Mesendoderm (in vitro differentiated cells): Measurements from ENCODE around the gene DIP2B.
"Not testable (repeated sequence)": the region's sequence is repeated elsewhere in the genome, so short reads cannot be mapped to it uniquely, and the experiment has no call there.

Experiments
- DNase-seq: peaks from one replicate; pipeline ENCODE4 v3.0.0; 2013
- H2AK5ac ChIP-seq: 2 replicates; pipeline ENCODE4 v1.6.1; 2013; ENCODE audit warnings: low read length, inconsistent platforms
- H2BK120ac ChIP-seq: 2 replicates; pipeline ENCODE4 v1.6.1; 2013; ENCODE audit warnings: low read depth, mild to moderate bottlenecking, low read length, moderate library complexity, mixed read lengths
- H2BK15ac ChIP-seq: replicated peaks from 2 replicates; pipeline ENCODE4 v1.6.1; 2013; ENCODE audit warnings: low read depth, mild to moderate bottlenecking, moderate library complexity
- H2BK5ac ChIP-seq: 2 replicates; pipeline ENCODE4 v1.6.1; 2013; ENCODE audit warnings: low read length, inconsistent platforms
- H3K18ac ChIP-seq: 2 replicates; pipeline ENCODE4 v1.6.1; 2013; ENCODE audit warnings: mild to moderate bottlenecking, low read length, mixed read lengths
- H3K23ac ChIP-seq: one replicate; pipeline ENCODE4 v1.6.1; 2013; ENCODE audit warnings: low read length
- H3K27ac ChIP-seq: 2 replicates; pipeline ENCODE4 v1.5.1; 2013; ENCODE audit warnings: low read depth, mild to moderate bottlenecking, inconsistent platforms, low read length, moderate library complexity
- H3K27me3 ChIP-seq: 2 replicates; pipeline ENCODE4 v1.6.1; 2013; ENCODE audit warnings: low read length, control low read depth, mild to moderate bottlenecking, inconsistent platforms; ENCODE audit not compliant: insufficient read depth, poor library complexity
- H3K36me3 ChIP-seq: 2 replicates; pipeline ENCODE4 v1.6.1; 2013; ENCODE audit warnings: low read length, inconsistent platforms; ENCODE audit not compliant: control insufficient read depth, insufficient read depth
- H3K4ac ChIP-seq: one replicate; pipeline ENCODE4 v1.6.1; 2013; ENCODE audit warnings: low read depth, mild to moderate bottlenecking, low read length, moderate library complexity
- H3K4me1 ChIP-seq: 2 replicates; pipeline ENCODE4 v1.6.1; 2013; ENCODE audit warnings: low read depth, low read length, inconsistent platforms; ENCODE audit not compliant: control insufficient read depth
- H3K4me2 ChIP-seq: 2 replicates; pipeline ENCODE4 v1.6.1; 2013; ENCODE audit warnings: low read length
- H3K4me3 ChIP-seq: 2 replicates; pipeline ENCODE4 v1.5.1; 2013; ENCODE audit warnings: mild to moderate bottlenecking, low read length
- H3K56ac ChIP-seq: one replicate; pipeline ENCODE4 v1.6.1; 2013; ENCODE audit warnings: low read length
- H3K79me1 ChIP-seq: 2 replicates; pipeline ENCODE4 v1.6.1; 2013; ENCODE audit warnings: low read length, inconsistent platforms
- H3K79me2 ChIP-seq: 2 replicates; pipeline ENCODE4 v1.6.1; 2013; ENCODE audit warnings: mild to moderate bottlenecking, low read length; ENCODE audit not compliant: control insufficient read depth, insufficient read depth
- H3K9ac ChIP-seq: 2 replicates; pipeline ENCODE4 v1.6.1; 2013; ENCODE audit warnings: low read length, inconsistent platforms
- H4K5ac ChIP-seq: one replicate; pipeline ENCODE4 v1.6.1; 2013; ENCODE audit warnings: low read length
- H4K8ac ChIP-seq: one replicate; pipeline ENCODE4 v1.6.1; 2013; ENCODE audit warnings: low read depth, mild to moderate bottlenecking, control low read depth, low read length, moderate library complexity
- WGBS: extraction: QIAGEN DNeasy Blood & Tissue Kit; methylation state at CpG from one replicate; pipeline ENCODE4 v1.1.7; 2013; ENCODE audit warnings: low lambda C conversion rate, missing lambda C conversion rate; ENCODE audit not compliant: insufficient coverage; ENCODE audit errors: extremely low coverage; 5-methylcytosine and 5-hydroxymethylcytosine counted together

The DIP2B gene

GRCh38 chr12:50538182-50538581 is 33.4 kb downstream of the DIP2B start:
- no peak overlapping the region for H3K4me2 ChIP-seq
- H3K27me3 ChIP-seq, result no peaks in the 10 kb centered on the region
- H3K9ac ChIP-seq, result no peak overlapping the region
- no peaks in the 10 kb centered on the region for H3K36me3 ChIP-seq
- no peak overlapping the region for H2AK5ac ChIP-seq
- no peak overlapping the region for H4K5ac ChIP-seq
- no peak overlapping the region for H2BK15ac ChIP-seq
- H4K8ac ChIP-seq, result no peak overlapping the region
- H3K79me2 ChIP-seq, result peaks cover 9% of the 10 kb centered on the region
- no peak overlapping the region for H2BK120ac ChIP-seq
- H3K23ac ChIP-seq, result no peak overlapping the region
- WGBS, result no CpG with 5 or more reads among the region's 3 CpGs
- no peak overlapping the region for H3K4ac ChIP-seq
- H3K56ac ChIP-seq, result no peak overlapping the region
- DNase-seq, result no peak
- no peaks in the 10 kb centered on the region for H3K79me1 ChIP-seq
- peaks cover 2% of the 10 kb centered on the region for H3K4me1 ChIP-seq
- H3K18ac ChIP-seq, result no peak overlapping the region
- no peak overlapping the region for H3K27ac ChIP-seq
- H3K4me3 ChIP-seq, result no peak overlapping the region
- H2BK5ac ChIP-seq, result no peak overlapping the region

- H3K27me3 ChIP-seq, result no peaks in the 10 kb centered on the region
- H3K4me2 ChIP-seq, result no peak overlapping the region
- no peak overlapping the region for H2AK5ac ChIP-seq
- peaks cover 5% of the 10 kb centered on the region for H3K79me2 ChIP-seq
- H3K9ac ChIP-seq, result no peak overlapping the region
- H2BK15ac ChIP-seq, result no peak overlapping the region
- no peak overlapping the region for H4K5ac ChIP-seq
- no peak overlapping the region for H3K4me3 ChIP-seq
- H3K4ac ChIP-seq, result no peak overlapping the region
- H3K79me1 ChIP-seq, result peaks cover 2% of the 10 kb centered on the region
- no peak overlapping the region for H3K27ac ChIP-seq
- peaks cover 2% of the 10 kb centered on the region for H3K4me1 ChIP-seq
- H3K36me3 ChIP-seq, result no peaks in the 10 kb centered on the region
- no peak overlapping the region for H2BK120ac ChIP-seq
- no peak overlapping the region for H2BK5ac ChIP-seq
- no peak overlapping the region for H3K23ac ChIP-seq
- H3K18ac ChIP-seq, result no peak overlapping the region
- no peak for DNase-seq
- no peak overlapping the region for H3K56ac ChIP-seq
- H4K8ac ChIP-seq, result no peak overlapping the region
Observed at GRCh38 chr12:50541139-50541538, 36.4 kb downstream of the DIP2B start.

- Histone ChIP-seq H3K4ac (no peak overlapping the region), H2BK120ac (no peak overlapping the region), H3K79me2 (peaks cover 7% of the 10 kb centered on the region), H2BK15ac (no peak overlapping the region), H2BK5ac (no peak overlapping the region), H3K18ac (no peak overlapping the region), H3K27ac (no peak overlapping the region), H3K9ac (no peak overlapping the region), H2AK5ac (no peak overlapping the region), H3K79me1 (peaks cover 2% of the 10 kb centered on the region), H3K23ac (no peak overlapping the region), H3K4me2 (no peak overlapping the region), H4K8ac (no peak overlapping the region), H3K4me1 (peaks cover 4% of the 10 kb centered on the region), H3K4me3 (no peak overlapping the region), H3K56ac (no peak overlapping the region), H3K36me3 (no peaks in the 10 kb centered on the region), H4K5ac (no peak overlapping the region), H3K27me3 (no peaks in the 10 kb centered on the region)
- WGBS, result no CpG with 5 or more reads among the region's 1 CpG
- no peak for DNase-seq
Observed at GRCh38 chr12:50542448-50542847, 37.7 kb downstream of the DIP2B start.

- H4K8ac ChIP-seq, H2BK15ac ChIP-seq, H2BK120ac ChIP-seq, H3K4me2 ChIP-seq, H3K79me2 ChIP-seq, H3K27me3 ChIP-seq, H3K18ac ChIP-seq, H3K9ac ChIP-seq, H3K4me1 ChIP-seq, H3K36me3 ChIP-seq, H3K27ac ChIP-seq, DNase-seq, H3K4me3 ChIP-seq, H4K5ac ChIP-seq, H3K4ac ChIP-seq, H2BK5ac ChIP-seq, H3K79me1 ChIP-seq, H3K23ac ChIP-seq, H2AK5ac ChIP-seq, H3K56ac ChIP-seq: not testable (repeated sequence)
- no CpG with 5 or more reads among the region's 11 CpGs for WGBS
Observed at GRCh38 chr12:50543188-50543587, 38.4 kb downstream of the DIP2B start.

GRCh38 chr12:50545213-50545612 is 40.4 kb downstream of the DIP2B start:
- no peak overlapping the region for H2AK5ac ChIP-seq
- peaks cover 7% of the 10 kb centered on the region for H3K79me2 ChIP-seq
- H3K36me3 ChIP-seq, result no peaks in the 10 kb centered on the region
- no CpG with 5 or more reads among the region's 5 CpGs for WGBS
- no peak overlapping the region for H3K9ac ChIP-seq
- H4K5ac ChIP-seq, result no peak overlapping the region
- DNase-seq, result peak; percentile 44
- H3K27ac ChIP-seq, result no peak overlapping the region
- H3K79me1 ChIP-seq, result peaks cover 2% of the 10 kb centered on the region
- no peak overlapping the region for H2BK120ac ChIP-seq
- H3K56ac ChIP-seq, result no peak overlapping the region
- no peak overlapping the region for H2BK15ac ChIP-seq
- no peak overlapping the region for H4K8ac ChIP-seq
- H3K4me1 ChIP-seq, result peaks cover 4% of the 10 kb centered on the region
- no peak overlapping the region for H2BK5ac ChIP-seq
- H3K4ac ChIP-seq, result no peak overlapping the region
- H3K4me2 ChIP-seq, result no peak overlapping the region
- H3K23ac ChIP-seq, result no peak overlapping the region
- H3K18ac ChIP-seq, result no peak overlapping the region
- no peaks in the 10 kb centered on the region for H3K27me3 ChIP-seq
- H3K4me3 ChIP-seq, result no peak overlapping the region

GRCh38 chr12:50545786-50546185 is 41.0 kb downstream of the DIP2B start:
- H2AK5ac ChIP-seq, result no peak overlapping the region
- WGBS, result no CpG with 5 or more reads among the region's 5 CpGs
- H3K9ac ChIP-seq, result no peak overlapping the region
- H3K79me1 ChIP-seq, result peaks cover 2% of the 10 kb centered on the region
- H2BK5ac ChIP-seq, result no peak overlapping the region
- H3K36me3 ChIP-seq, result no peaks in the 10 kb centered on the region
- peaks cover 9% of the 10 kb centered on the region for H3K79me2 ChIP-seq
- no peak overlapping the region for H3K23ac ChIP-seq
- H3K4me1 ChIP-seq, result peaks cover 4% of the 10 kb centered on the region
- H3K4me2 ChIP-seq, result no peak overlapping the region
- H4K5ac ChIP-seq, result no peak overlapping the region
- no peak overlapping the region for H3K56ac ChIP-seq
- no peak overlapping the region for H3K4ac ChIP-seq
- no peak overlapping the region for H4K8ac ChIP-seq
- H3K27ac ChIP-seq, result no peak overlapping the region
- no peak overlapping the region for H2BK15ac ChIP-seq
- no peak overlapping the region for H3K18ac ChIP-seq
- DNase-seq, result no peak
- H2BK120ac ChIP-seq, result no peak overlapping the region
- H3K27me3 ChIP-seq, result no peaks in the 10 kb centered on the region
- no peak overlapping the region for H3K4me3 ChIP-seq
